ENCODE data around the gene GNPAT.
"Not testable (repeated sequence)": the region's sequence is repeated elsewhere in the genome, so short reads cannot be mapped to it uniquely, and the experiment has no call there.

The GNPAT gene

GRCh38 chr1:231211005-231211857, 29.8 kb upstream of the GNPAT start (continued):
- TF ChIP-seq ZNF76 (tag by site-specific recombination; IDR thresholded peaks at IDR 0.05; ENCODE audit: borderline replicate concordance, low read depth), result peak; percentile 63; the same call in 1 of the 2 replicates

GRCh38 chr1:231212301-231212700, 28.7 kb upstream of the GNPAT start:
- H3K27ac ChIP-seq (ENCODE audit: extremely low read depth, low read depth, low read length); H3K4me1 ChIP-seq (ENCODE audit: control insufficient read depth, insufficient read depth, low read length); H3K36me3 ChIP-seq (ENCODE audit: control insufficient read depth in 2 of 2, insufficient read depth in 1 of 2, low read length in 2 of 2); POLR2A ChIA-PET; H3K9me3 ChIP-seq (ENCODE audit: control insufficient read depth, insufficient read depth, low read depth, low read length); H3K4me3 ChIP-seq (ENCODE audit: low read depth, low read length): not testable (repeated sequence)
- CTCF ChIA-PET, result interaction anchor here (0.6 to 3.5 kb wide), 14 partner anchors 10 to 415 kb away, joined by 3 to 45 read pairs (median 4); no protein-coding TSS in a partner anchor

GRCh38 chr1:231213831-231214573, 27.0 kb upstream of the GNPAT start:
- Histone ChIP-seq H3K4me3 (ENCODE audit: low read depth, low read length) (no peak overlapping the region), H3K9me3 (ENCODE audit: control insufficient read depth, insufficient read depth, low read depth, low read length) (no peaks in the 10 kb centered on the region), H3K4me1 (ENCODE audit: control insufficient read depth, insufficient read depth, low read length) (no peaks in the 10 kb centered on the region), H3K36me3 (ENCODE audit: control insufficient read depth in 2 of 2, insufficient read depth in 1 of 2, low read length in 2 of 2) (no peaks in the 10 kb centered on the region), H3K27ac (ENCODE audit: extremely low read depth, low read depth, low read length) (no peak overlapping the region)
- ChIA-PET CTCF (interaction anchor here (0.6 kb wide), 2 partner anchors 252 to 355 kb away, joined by 3 read pairs; no protein-coding TSS in a partner anchor), POLR2A (interaction anchor here (0.6 kb wide), 1 partner anchor 13 kb away, joined by 6 read pairs; no protein-coding TSS in a partner anchor)
- TF ChIP-seq ZNF510 (tag by site-specific recombination; IDR thresholded peaks at IDR 0.05; ENCODE audit: insufficient replicate concordance) (peak; percentile 93), ZNF654 (tag by site-specific recombination; IDR thresholded peaks at IDR 0.05; ENCODE audit: low read depth) (no peak)

GRCh38 chr1:231214918-231215680, 25.9 kb upstream of the GNPAT start:
- no peaks in the 10 kb centered on the region for H3K36me3 ChIP-seq (ENCODE audit: control insufficient read depth in 2 of 2, insufficient read depth in 1 of 2, low read length in 2 of 2)
- H3K4me1 ChIP-seq (ENCODE audit: control insufficient read depth, insufficient read depth, low read length), result no peaks in the 10 kb centered on the region
- POLR2A ChIA-PET, result interaction anchor here (1.4 kb wide), 1 partner anchor 123 kb away, joined by 4 read pairs; the partner anchor contains the start of genes EXOC8 and SPRTN
- no peak overlapping the region for H3K27ac ChIP-seq (ENCODE audit: extremely low read depth, low read depth, low read length)
- no peak overlapping the region for H3K4me3 ChIP-seq (ENCODE audit: low read depth, low read length)
- CTCF ChIA-PET, result interaction anchor here (0.8 kb wide), 1 partner anchor 124 kb away, joined by 3 read pairs; no protein-coding TSS in a partner anchor
- no peaks in the 10 kb centered on the region for H3K9me3 ChIP-seq (ENCODE audit: control insufficient read depth, insufficient read depth, low read depth, low read length)
- no peak for TF ChIP-seq ZNF398 (tag by site-specific recombination; IDR thresholded peaks at IDR 0.05)
- TF ChIP-seq ZNF24 (tag by site-specific recombination; IDR thresholded peaks at IDR 0.05), result no peak
- no peak for TF ChIP-seq OSR2 (tag by site-specific recombination; IDR thresholded peaks at IDR 0.05)
- no peak for TF ChIP-seq ZNF132 (tag by site-specific recombination; IDR thresholded peaks at IDR 0.05; ENCODE audit: borderline replicate concordance)
- no peak for TF ChIP-seq ZNF623 (tag by site-specific recombination; IDR thresholded peaks at IDR 0.05)
- TF ChIP-seq ZNF48 (tag by site-specific recombination; IDR thresholded peaks at IDR 0.05), result no peak
- TF ChIP-seq ZNF214 (tag by site-specific recombination; IDR thresholded peaks at IDR 0.05; ENCODE audit: borderline replicate concordance), result no peak
- TF ChIP-seq ZNF202 (tag by site-specific recombination; IDR thresholded peaks at IDR 0.05; ENCODE audit: borderline replicate concordance), result no peak
- no peak for TF ChIP-seq ZNF529 (tag by site-specific recombination; IDR thresholded peaks at IDR 0.05; ENCODE audit: insufficient replicate concordance)
- no peak for TF ChIP-seq ZNF23 (tag by site-specific recombination; IDR thresholded peaks at IDR 0.05; ENCODE audit: borderline replicate concordance)
- TF ChIP-seq ELK4 (IDR thresholded peaks at IDR 0.05; ENCODE audit: borderline replicate concordance, low read depth, low read length), result no peak
- no peak for TF ChIP-seq CTCF (tag by site-specific recombination; IDR thresholded peaks at IDR 0.05)
- no peak for TF ChIP-seq ZBTB44 (tag by site-specific recombination; IDR thresholded peaks at IDR 0.05)

All from HEK293 (cell line).